PFSK-1 (cell line): ENCODE measurements around the gene MS4A15.

Experiments
- SIN3A ChIP-seq: IDR thresholded peaks from 2 replicates; pipeline ENCODE4 v1.6.1; 2012; ENCODE audit warnings: mild to moderate bottlenecking, low read length, moderate library complexity, borderline replicate concordance; ENCODE audit not compliant: insufficient read depth
- TAF1 ChIP-seq: IDR thresholded peaks from 2 replicates; pipeline ENCODE4 v1.6.1; 2012; ENCODE audit warnings: low read length, control low read depth, borderline replicate concordance; ENCODE audit not compliant: insufficient read depth
- TF ChIP-seq, protein P1 (sequence below), 2 experiments: IDR thresholded peaks; 2 replicates each; pipeline versions ENCODE4 v1.6.1 to v1.8.0; 2011 to 2012; ENCODE audit warnings: low read depth in 2 of 2, low read length in 2 of 2, control low read depth in 1 of 2, inconsistent platforms in 1 of 2, mild to moderate bottlenecking in 1 of 2, moderate library complexity in 1 of 2; ENCODE audit not compliant: insufficient read depth in 1 of 2

DNA sequence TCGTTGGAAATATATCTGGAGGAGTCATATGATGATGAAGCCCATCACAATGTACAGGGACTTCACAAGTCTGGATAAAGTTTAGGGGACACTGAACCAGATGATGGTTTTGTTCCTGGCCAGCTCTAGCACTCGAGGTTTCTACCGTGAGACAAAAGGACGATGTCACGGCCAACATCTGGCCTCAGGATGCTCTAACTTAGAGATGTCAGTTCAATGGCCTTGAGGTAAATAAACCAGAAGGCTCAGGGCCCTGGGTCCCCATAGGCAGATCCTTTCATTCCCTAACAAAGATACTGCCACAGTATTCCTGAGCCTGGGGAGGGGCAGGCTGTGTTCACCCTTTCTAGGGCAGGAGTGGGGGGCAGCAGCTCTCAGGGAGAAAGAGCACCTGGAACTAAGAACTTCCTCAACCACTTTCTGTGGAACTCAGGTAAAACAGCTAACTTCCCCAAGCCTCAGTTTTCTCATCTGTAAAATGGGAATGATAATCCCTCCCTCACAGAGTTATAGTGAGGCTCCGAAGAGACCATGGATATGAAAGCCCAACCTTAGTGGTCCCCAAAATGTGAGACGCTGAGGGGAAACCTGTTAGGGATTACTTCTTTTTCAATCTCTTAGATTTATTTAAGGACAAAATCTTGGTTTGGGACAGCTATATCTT lies 46.7 kb downstream of the MS4A15 start:
- TF ChIP-seq, protein P1, sequence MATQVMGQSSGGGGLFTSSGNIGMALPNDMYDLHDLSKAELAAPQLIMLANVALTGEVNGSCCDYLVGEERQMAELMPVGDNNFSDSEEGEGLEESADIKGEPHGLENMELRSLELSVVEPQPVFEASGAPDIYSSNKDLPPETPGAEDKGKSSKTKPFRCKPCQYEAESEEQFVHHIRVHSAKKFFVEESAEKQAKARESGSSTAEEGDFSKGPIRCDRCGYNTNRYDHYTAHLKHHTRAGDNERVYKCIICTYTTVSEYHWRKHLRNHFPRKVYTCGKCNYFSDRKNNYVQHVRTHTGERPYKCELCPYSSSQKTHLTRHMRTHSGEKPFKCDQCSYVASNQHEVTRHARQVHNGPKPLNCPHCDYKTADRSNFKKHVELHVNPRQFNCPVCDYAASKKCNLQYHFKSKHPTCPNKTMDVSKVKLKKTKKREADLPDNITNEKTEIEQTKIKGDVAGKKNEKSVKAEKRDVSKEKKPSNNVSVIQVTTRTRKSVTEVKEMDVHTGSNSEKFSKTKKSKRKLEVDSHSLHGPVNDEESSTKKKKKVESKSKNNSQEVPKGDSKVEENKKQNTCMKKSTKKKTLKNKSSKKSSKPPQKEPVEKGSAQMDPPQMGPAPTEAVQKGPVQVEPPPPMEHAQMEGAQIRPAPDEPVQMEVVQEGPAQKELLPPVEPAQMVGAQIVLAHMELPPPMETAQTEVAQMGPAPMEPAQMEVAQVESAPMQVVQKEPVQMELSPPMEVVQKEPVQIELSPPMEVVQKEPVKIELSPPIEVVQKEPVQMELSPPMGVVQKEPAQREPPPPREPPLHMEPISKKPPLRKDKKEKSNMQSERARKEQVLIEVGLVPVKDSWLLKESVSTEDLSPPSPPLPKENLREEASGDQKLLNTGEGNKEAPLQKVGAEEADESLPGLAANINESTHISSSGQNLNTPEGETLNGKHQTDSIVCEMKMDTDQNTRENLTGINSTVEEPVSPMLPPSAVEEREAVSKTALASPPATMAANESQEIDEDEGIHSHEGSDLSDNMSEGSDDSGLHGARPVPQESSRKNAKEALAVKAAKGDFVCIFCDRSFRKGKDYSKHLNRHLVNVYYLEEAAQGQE (IDR thresholded peaks at IDR 0.05; ENCODE audit: insufficient read depth in 1 of 2, low read depth in 2 of 2, low read length in 2 of 2), result no peak
- TF ChIP-seq SIN3A (no peak), TAF1 (no peak)
